GM12801 (cell line): ENCODE data around the gene PSD.

ENCODE experiments used
- CTCF ChIP-seq: IDR thresholded peaks from one replicate; pipeline ENCODE4 v1.5.1; 2011; ENCODE audit warnings: control low read depth; ENCODE audit not compliant: insufficient read length; ENCODE audit errors: extremely low read depth

The PSD gene

GRCh38 chr10:102413806-102414561, 4.6 kb downstream of the PSD start:
- TF ChIP-seq CTCF = no peak

GRCh38 chr10:102413053-102413705, 5.4 kb downstream of the PSD start:
- no peak for TF ChIP-seq CTCF

- TF ChIP-seq CTCF = no peak
Observed at GRCh38 chr10:102412293-102412692, 6.3 kb downstream of the PSD start.

GRCh38 chr10:102411341-102412255, 7.0 kb downstream of the PSD start:
- no peak for TF ChIP-seq CTCF

- no peak for TF ChIP-seq CTCF
Observed at GRCh38 chr10:102410429-102411073, 8.0 kb downstream of the PSD start.

- TF ChIP-seq CTCF = no peak
Observed at GRCh38 chr10:102409604-102410428, 8.8 kb downstream of the PSD start.
